NCI-H748 (cell line): ENCODE measurements around the gene GAPVD1.
"Not testable (repeated sequence)": the region's sequence is repeated elsewhere in the genome, so short reads cannot be mapped to it uniquely, and the experiment has no call there.

Experiments used
- DNase-seq: peaks from one replicate; lab custom pipeline; 2025; ENCODE audit not compliant: unreplicated experiment; lab: John Stamatoyannopoulos, UW

Gene GAPVD1

DNA sequence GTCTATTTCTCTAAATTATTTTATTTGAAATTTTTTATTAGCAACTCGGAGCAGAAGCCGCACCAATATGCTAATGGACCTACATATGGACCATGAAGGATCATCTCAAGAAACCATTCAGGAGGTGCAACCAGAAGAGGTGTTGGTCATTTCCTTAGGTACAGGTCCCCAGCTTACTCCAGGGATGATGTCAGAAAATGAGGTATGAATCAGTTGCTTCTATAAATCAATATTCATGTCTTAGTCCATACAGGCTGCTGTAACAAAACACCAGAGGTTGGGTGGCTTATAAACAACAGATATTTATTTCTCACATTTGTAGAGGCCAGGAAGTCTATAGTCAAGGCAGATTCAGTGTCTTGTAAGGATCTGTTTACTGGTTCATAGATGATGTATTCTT lies 50.8 kb downstream of the GAPVD1 start:
- no peak for DNase-seq

DNA sequence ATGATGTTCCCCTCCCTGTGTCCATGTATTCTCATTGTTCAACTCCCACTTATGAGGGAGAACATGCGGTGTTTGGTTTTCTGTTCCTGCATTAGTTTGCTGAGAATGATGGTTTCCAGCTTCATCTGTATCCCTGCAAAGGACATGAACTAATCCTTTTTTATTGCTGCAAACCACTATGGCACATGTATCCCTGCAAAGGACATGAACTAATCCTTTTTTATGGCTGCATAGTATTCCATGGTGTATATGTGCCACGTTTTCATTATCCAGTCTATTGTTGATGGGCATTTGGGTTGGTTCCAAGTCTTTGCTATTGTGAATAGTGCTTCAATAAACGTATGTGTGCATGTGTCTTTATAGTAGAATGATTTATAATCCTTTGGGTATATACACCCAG lies 54.7 kb downstream of the GAPVD1 start:
- not testable (repeated sequence) for DNase-seq

- DNase-seq, result no peak
Observed at GRCh38 chr9:125317704-125318103, 56.1 kb downstream of the GAPVD1 start.

GRCh38 chr9:125321496-125321895 lies 59.9 kb downstream of the GAPVD1 start:
- no peak for DNase-seq

DNA sequence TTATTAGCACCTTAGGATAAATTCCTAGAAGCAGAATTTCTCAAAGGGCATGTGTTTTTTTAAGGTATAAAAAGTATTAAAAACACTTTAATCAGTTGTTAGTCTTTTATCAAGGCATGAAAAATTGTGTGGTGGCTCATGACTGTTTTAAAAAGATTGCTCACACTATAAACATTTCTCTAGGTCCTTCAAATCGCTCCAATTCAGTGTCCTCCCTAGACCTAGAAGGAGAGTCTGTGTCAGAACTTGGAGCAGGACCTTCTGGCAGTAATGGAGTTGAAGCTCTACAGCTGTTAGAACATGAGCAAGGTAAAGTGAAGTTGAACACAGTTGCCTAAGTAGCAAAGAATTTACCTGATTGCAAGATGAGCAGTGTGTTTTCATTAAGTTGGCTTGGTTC lies 62.0 kb downstream of the GAPVD1 start:
- no peak for DNase-seq

- DNase-seq, result no peak
Observed at GRCh38 chr9:125325826-125326225, 64.2 kb downstream of the GAPVD1 start.

- DNase-seq, result no peak
Observed at GRCh38 chr9:125329978-125330377, 68.4 kb downstream of the GAPVD1 start.

DNA sequence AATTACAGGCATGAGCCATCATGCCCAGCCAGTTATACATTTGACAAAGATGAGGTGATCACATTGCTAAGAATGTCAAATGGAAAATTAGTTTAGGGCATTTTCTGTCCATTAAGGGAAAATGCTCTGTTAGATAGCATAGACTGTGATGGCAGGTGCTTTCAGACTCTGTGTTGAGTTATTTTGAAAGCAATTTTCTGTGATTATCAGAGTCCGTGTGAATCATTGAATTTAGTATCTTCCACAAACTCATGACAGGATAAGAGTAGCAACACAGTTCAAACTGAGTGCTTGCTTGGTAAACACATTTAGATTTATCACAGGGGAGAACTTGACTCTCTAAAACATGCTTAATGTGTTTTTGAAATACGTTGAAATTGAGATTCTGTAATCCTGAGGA lies 69.0 kb downstream of the GAPVD1 start:
- no peak for DNase-seq

DNA sequence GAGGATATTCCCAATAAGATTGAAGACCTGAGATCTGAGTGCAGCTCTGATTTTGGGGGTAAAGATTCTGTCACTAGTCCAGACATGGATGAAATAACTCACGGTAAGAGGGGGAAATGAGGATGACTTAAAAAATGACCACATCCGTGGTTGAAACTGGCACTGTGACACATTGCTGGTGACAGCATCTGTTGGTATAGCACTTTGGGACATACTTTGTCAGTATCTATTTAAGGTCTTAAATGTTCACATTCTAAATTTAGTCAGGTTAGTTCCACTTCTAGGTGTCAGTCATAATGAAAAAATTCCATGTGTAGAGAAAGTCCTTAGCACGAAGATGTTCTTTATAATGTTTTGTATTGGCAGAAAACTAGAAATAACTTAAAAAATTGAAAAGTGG lies 70.9 kb downstream of the GAPVD1 start:
- DNase-seq, result no peak

- DNase-seq, result no peak
Observed at GRCh38 chr9:125337236-125337635, 75.6 kb downstream of the GAPVD1 start.

- DNase-seq, result no peak
Observed at GRCh38 chr9:125338929-125339328, 77.3 kb downstream of the GAPVD1 start.

DNA sequence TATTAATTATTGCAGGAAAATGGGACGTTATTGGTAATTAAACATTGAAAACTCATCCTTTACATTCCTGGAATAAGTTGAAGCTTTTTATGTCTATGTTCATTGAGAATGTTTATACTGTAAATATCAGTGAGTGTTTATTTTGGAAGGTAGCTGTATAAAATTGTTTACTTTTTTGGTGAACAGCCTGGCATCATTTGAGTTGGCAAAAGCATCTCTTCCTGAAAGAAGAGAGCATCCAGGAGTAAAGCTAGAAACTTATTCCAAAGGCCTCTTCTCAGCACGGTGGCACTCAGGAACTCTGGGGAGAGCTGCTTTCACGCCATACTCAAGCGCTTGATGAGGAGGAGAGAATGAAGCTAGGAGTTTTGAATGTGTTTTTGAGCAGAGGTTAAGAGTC lies 79.9 kb downstream of the GAPVD1 start:
- no peak for DNase-seq

- peak; percentile 88 for DNase-seq
Observed at GRCh38 chr9:125343518-125344275, 82.1 kb downstream of the GAPVD1 start.

DNA sequence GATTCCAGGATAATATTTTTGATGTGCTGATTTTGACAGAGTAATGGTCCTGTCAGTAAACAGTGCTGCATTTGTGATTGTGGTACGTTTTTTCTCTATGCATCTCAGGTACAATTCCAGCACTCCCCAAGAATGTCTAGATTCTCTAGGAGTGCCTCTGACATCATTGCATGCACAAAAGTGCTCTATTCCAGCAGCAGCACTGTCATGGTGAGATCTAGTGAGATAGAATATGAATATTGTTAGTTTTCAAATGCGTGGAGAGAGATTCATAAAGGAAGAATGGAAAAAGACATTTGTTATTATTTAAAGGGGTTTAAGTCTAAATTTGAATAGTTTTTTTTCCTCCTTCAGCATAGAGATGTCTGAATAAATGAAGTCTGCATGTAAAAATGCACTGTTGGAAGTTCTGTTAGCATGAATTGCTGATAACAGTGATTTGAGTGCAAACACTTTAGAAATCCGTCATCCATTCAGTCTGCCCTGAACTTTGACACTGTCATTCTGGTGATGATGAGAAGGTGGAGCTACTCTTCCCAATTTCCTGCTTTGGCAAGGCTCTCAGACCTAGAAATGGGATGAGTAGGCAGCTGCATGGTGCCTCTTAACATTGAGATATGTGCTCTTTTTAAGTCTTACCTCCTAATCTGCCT lies 84.6 kb downstream of the GAPVD1 start:
- DNase-seq, result peak; percentile 23

- DNase-seq, result no peak
Observed at GRCh38 chr9:125355601-125356000, 94.0 kb downstream of the GAPVD1 start.

DNA sequence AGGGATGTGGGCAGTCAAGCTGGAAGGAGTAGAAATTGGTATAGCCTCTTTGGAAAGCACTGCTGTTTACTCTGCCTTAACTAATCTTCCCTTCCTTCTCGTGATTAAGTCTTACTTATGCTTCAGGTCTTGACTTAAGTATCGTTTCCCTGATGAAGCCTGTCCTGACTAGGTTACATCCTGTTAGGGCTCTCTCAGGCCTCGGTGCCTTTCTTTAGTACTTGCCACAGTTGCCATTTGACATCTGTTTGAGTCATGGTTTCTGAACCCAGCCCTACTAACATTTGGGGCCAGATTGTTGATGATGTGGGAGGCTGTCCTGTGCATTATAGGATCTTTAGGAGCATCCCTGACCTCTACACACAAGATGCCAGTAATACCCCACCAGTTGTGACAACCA lies 94.4 kb downstream of the GAPVD1 start:
- DNase-seq, result no peak

DNA sequence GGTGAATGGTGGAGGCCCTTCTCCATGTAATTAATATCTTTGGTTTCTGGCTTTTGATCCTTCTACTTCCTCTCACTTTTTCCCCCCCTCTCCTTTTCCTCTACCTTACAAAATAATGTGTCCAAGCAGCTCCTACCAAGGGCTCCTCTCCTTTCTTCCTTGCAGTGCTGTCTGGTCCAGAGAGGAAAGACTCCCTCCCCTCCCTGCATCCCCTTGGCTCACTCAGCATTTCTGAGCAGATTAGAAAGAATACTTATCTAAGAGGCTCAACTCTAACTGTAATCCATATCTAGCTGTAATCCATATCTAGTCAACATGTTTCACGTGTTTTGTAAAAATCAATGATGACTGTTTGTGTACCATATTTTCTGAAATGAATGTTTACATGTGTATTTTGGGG lies 97.4 kb downstream of the GAPVD1 start:
- DNase-seq, result no peak

DNA sequence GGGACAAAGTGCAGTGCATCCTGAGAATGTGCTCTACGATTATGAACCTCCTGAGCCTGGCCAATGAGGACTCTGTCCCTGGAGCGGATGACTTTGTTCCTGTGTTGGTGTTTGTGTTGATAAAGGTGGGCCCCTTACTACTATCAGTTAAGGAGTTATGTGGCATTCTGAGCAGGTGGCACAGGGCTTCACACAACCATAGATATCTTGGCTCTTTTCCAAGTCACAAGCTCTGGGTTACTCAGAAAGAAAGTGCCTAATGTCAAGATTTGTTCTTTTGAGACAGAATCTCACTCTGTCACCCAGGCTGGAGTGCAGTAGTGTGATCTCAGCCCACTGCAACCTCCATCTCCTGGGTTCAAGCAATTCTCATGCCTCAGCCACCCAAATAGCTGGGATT lies 99.0 kb downstream of the GAPVD1 start:
- DNase-seq, result no peak

DNA sequence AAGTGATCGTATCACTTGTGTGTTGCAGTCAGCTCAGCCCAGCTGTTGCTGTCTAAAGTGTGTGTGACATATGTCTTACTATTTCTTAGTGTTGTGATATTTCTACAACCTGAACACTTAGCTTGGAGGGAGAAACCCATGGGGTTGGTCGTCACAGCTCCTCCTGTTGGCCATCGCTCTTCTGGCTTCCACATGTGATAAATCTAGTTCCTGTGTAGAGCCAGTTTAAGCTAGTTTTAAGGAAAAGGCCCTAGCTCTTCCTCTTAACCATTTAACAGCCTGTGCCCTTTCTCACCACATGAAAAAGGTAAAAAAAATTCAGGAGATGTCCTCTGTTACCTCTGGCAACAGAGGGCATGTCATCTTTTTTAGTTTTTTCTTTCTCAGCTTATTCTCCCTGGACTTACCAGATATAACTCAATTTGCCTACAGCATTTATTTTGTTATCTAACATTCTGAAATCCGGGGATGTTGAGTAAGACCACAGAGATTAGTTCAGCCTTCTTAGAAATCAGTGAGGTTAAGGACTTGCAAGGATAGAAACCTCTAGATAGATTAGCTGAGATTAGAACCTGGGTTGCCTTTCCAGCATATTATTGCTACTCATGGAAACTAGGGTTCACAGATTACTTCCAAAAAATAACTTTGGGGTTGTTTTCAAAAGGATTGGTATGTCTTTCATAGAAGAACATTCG lies 100.4 kb downstream of the GAPVD1 start:
- DNase-seq, result peak; percentile 10

- no peak for DNase-seq
Observed at GRCh38 chr9:125366676-125367075, 105.0 kb downstream of the GAPVD1 start.

GRCh38 chr9:125370786-125371185 lies 109.2 kb downstream of the GAPVD1 start:
- no peak for DNase-seq
